ENCODE results near the gene SCFD2. TPM values are rescaled to one million over a fixed set of nuclear protein-coding genes. Genes with fewer than 3 reads are reported as not detected.

SCFD2 gene
- total and polyA plus RNA-seq, 2 donors (not counting 3 experiments of a cell fraction or from before 2014, with no cell fraction given): 12.3 to 22.8 TPM

- Histone ChIP-seq H4K20me1 (replicated peaks; ENCODE audit: control insufficient read depth, extremely low read depth, insufficient read depth, low read length) (no peaks in the 10 kb centered on the region), H3K79me2 (ENCODE audit: control insufficient read depth, insufficient read depth, low read length) (no peaks in the 10 kb centered on the region), H3K27me3 (ENCODE audit: control insufficient read depth in 2 of 2, insufficient read depth in 2 of 2, low read length in 2 of 2) (no peaks in the 10 kb centered on the region), H3K36me3 (ENCODE audit: control insufficient read depth in 2 of 2, extremely low read depth in 1 of 2, insufficient read depth in 2 of 2, low read length in 2 of 2) (no peaks in the 10 kb centered on the region), H3K4me1 (ENCODE audit: control insufficient read depth, extremely low read depth, insufficient read depth, low read length) (no peaks in the 10 kb centered on the region), H3K9ac (replicated peaks; ENCODE audit: extremely low read depth, insufficient read depth, low read length) (no peak overlapping the region), H3K9me1 (replicated peaks; ENCODE audit: control insufficient read depth, extremely low read depth, insufficient read depth, low read length) (no peaks in the 10 kb centered on the region), H2AFZ (ENCODE audit: low read depth, low read length) (no peak overlapping the region), H3K4me3 (replicated peaks in 1 of 3; ENCODE audit: insufficient read depth in 1 of 3, low read depth in 1 of 3, low read length in 3 of 3) (no peak overlapping the region), H3K4me2 (ENCODE audit: insufficient read depth, low read length) (no peak overlapping the region), H3K9me3 (replicated peaks; ENCODE audit: control insufficient read depth, insufficient read depth, low read length) (no peaks in the 10 kb centered on the region), H3K27ac (ENCODE audit: insufficient read depth, low read depth, low read length) (no peak overlapping the region)
- BruUV-seq (replicated peaks): no TSS peak
- dilution Hi-C loops (cut with MboI; ENCODE audit: extremely low pct_ligation_motif_present, low sequenced_read_pairs): no loop called here
- FAIRE-seq (no peak), DNase-seq (ENCODE audit: low read depth, low spot score) (no peak)
- POLR2A ChIA-PET: no interaction called here
- intact Hi-C loops (cut with micrococcal nuclease): no loop called here
- CTCF ChIA-PET: interaction anchor here (1.3 kb wide), 1 partner anchor 8 kb away, joined by 3 read pairs; no protein-coding TSS in a partner anchor
- TF ChIP-seq POLR2AphosphoS5 (IDR thresholded peaks at IDR 0.05; ENCODE audit: insufficient read depth, low read depth, low read length): no peak
- TF ChIP-seq FOS (IDR thresholded peaks at IDR 0.05; ENCODE audit: borderline replicate concordance, insufficient read depth, low read length): no peak
- TF ChIP-seq EZH2 (IDR thresholded peaks at IDR 0.05; ENCODE audit: borderline replicate concordance, low read depth, low read length, severe bottlenecking): no peak
- no peak for TF ChIP-seq MAX (IDR thresholded peaks at IDR 0.05; ENCODE audit: insufficient read depth, insufficient read length)
- no peak for TF ChIP-seq POLR2A (IDR thresholded peaks at IDR 0.05; ENCODE audit: low read depth, low read length)
- no peak for TF ChIP-seq MYC (IDR thresholded peaks at IDR 0.05; ENCODE audit: low read depth, low read length)
- no peak for TF ChIP-seq GATA2 (IDR thresholded peaks at IDR 0.05; ENCODE audit: insufficient read depth, insufficient read length, low read depth, low read length)
- TF ChIP-seq, protein P1, sequence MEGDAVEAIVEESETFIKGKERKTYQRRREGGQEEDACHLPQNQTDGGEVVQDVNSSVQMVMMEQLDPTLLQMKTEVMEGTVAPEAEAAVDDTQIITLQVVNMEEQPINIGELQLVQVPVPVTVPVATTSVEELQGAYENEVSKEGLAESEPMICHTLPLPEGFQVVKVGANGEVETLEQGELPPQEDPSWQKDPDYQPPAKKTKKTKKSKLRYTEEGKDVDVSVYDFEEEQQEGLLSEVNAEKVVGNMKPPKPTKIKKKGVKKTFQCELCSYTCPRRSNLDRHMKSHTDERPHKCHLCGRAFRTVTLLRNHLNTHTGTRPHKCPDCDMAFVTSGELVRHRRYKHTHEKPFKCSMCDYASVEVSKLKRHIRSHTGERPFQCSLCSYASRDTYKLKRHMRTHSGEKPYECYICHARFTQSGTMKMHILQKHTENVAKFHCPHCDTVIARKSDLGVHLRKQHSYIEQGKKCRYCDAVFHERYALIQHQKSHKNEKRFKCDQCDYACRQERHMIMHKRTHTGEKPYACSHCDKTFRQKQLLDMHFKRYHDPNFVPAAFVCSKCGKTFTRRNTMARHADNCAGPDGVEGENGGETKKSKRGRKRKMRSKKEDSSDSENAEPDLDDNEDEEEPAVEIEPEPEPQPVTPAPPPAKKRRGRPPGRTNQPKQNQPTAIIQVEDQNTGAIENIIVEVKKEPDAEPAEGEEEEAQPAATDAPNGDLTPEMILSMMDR (IDR thresholded peaks at IDR 0.05; ENCODE audit: extremely low read depth in 1 of 2, insufficient read depth in 1 of 2, low read depth in 1 of 2, low read length in 2 of 2): no peak
- TF ChIP-seq JUN (IDR thresholded peaks at IDR 0.05; ENCODE audit: borderline replicate concordance, insufficient read depth, insufficient read length, low read depth): no peak
Observed at GRCh38 chr4:52962721-52963120, 403.1 kb downstream of the SCFD2 start.
